Skeletal muscle satellite cell (primary cell): ENCODE results near the gene KLHL21.
A peak's percentile ranks its signal among the peaks of the same experiment; 100 is the strongest.

Experiments
- H3K27me3 ChIP-seq: 2 replicates; pipeline ENCODE4 v1.7.0; 2013; ENCODE audit warnings: low read length; ENCODE audit not compliant: control insufficient read depth, insufficient read depth
- H3K36me3 ChIP-seq: 2 replicates; pipeline ENCODE4 v1.7.0; 2013; ENCODE audit warnings: mild to moderate bottlenecking, control low read depth, low read length; ENCODE audit not compliant: insufficient read depth
- H3K4me1 ChIP-seq: 2 replicates; pipeline ENCODE4 v1.7.0; 2013; ENCODE audit warnings: low read length; ENCODE audit not compliant: control insufficient read depth, insufficient read depth
- H3K4me2 ChIP-seq: 2 replicates; pipeline ENCODE4 v1.7.0; 2013; ENCODE audit warnings: mild to moderate bottlenecking, low read length
- H3K4me3 ChIP-seq: 2 replicates; pipeline ENCODE4 v1.7.0; 2013; ENCODE audit warnings: low read length
- H3K9ac ChIP-seq: 2 replicates; pipeline ENCODE4 v1.7.0; 2013; ENCODE audit warnings: mild to moderate bottlenecking, low read depth, low read length, moderate library complexity
- H3K9me3 ChIP-seq: replicated peaks from 2 replicates; pipeline ENCODE4 v1.7.0; 2013; ENCODE audit warnings: mild to moderate bottlenecking, control low read depth, low read length

KLHL21 gene

GRCh38 chr1:6586404-6586816 lies 16.3 kb downstream of the KLHL21 start:
- Histone ChIP-seq H3K9ac (no peak overlapping the region), H3K4me1 (peaks cover 23% of the 10 kb centered on the region), H3K4me3 (no peak overlapping the region), H3K27me3 (no peaks in the 10 kb centered on the region), H3K4me2 (no peak overlapping the region), H3K9me3 (no peaks in the 10 kb centered on the region), H3K36me3 (peaks cover 31% of the 10 kb centered on the region)

GRCh38 chr1:6585841-6586240 lies 16.8 kb downstream of the KLHL21 start:
- Histone ChIP-seq H3K9ac (no peak overlapping the region), H3K36me3 (peaks cover 25% of the 10 kb centered on the region), H3K4me3 (no peak overlapping the region), H3K27me3 (no peaks in the 10 kb centered on the region), H3K9me3 (no peaks in the 10 kb centered on the region), H3K4me1 (peaks cover 22% of the 10 kb centered on the region), H3K4me2 (no peak overlapping the region)

GRCh38 chr1:6585081-6585722 lies 17.5 kb downstream of the KLHL21 start:
- no peaks in the 10 kb centered on the region for H3K9me3 ChIP-seq
- H3K4me1 ChIP-seq: peaks cover 27% of the 10 kb centered on the region
- no peak overlapping the region for H3K4me2 ChIP-seq
- H3K9ac ChIP-seq: no peak overlapping the region
- H3K4me3 ChIP-seq: no peak overlapping the region
- peaks cover 19% of the 10 kb centered on the region for H3K36me3 ChIP-seq
- no peaks in the 10 kb centered on the region for H3K27me3 ChIP-seq

GRCh38 chr1:6584126-6585080 lies 18.3 kb downstream of the KLHL21 start:
- no peaks in the 10 kb centered on the region for H3K27me3 ChIP-seq
- no peak overlapping the region for H3K4me3 ChIP-seq
- H3K4me1 ChIP-seq: peaks cover 27% of the 10 kb centered on the region
- H3K4me2 ChIP-seq: no peak overlapping the region
- H3K36me3 ChIP-seq: peaks cover 11% of the 10 kb centered on the region
- H3K9ac ChIP-seq: no peak overlapping the region
- no peaks in the 10 kb centered on the region for H3K9me3 ChIP-seq

GRCh38 chr1:6582370-6582769 lies 20.3 kb downstream of the KLHL21 start:
- Histone ChIP-seq H3K4me2 (no peak overlapping the region), H3K27me3 (no peaks in the 10 kb centered on the region), H3K9me3 (no peaks in the 10 kb centered on the region), H3K36me3 (no peaks in the 10 kb centered on the region), H3K9ac (no peak overlapping the region), H3K4me1 (peaks cover 23% of the 10 kb centered on the region), H3K4me3 (no peak overlapping the region)

- Histone ChIP-seq H3K4me3 (no peak overlapping the region), H3K36me3 (no peaks in the 10 kb centered on the region), H3K4me2 (peak overlapping the region; percentile 95), H3K27me3 (no peaks in the 10 kb centered on the region), H3K9ac (no peak overlapping the region), H3K4me1 (peaks cover 17% of the 10 kb centered on the region), H3K9me3 (no peaks in the 10 kb centered on the region)
These were observed 20.9 kb downstream of the KLHL21 start for GRCh38 chr1:6581561-6582305.

- Histone ChIP-seq H3K27me3 (no peaks in the 10 kb centered on the region), H3K4me1 (peaks cover 17% of the 10 kb centered on the region), H3K36me3 (no peaks in the 10 kb centered on the region), H3K9me3 (no peaks in the 10 kb centered on the region), H3K4me2 (peak overlapping the region; percentile 95), H3K4me3 (peak overlapping the region; percentile 87), H3K9ac (peak overlapping the region; percentile 89)
These were observed 21.9 kb downstream of the KLHL21 start for GRCh38 chr1:6580593-6581409.

GRCh38 chr1:6580119-6580592 lies 22.5 kb downstream of the KLHL21 start:
- peak overlapping the region; percentile 95 for H3K4me2 ChIP-seq
- H3K4me3 ChIP-seq: peak overlapping the region; percentile 87
- peaks cover 17% of the 10 kb centered on the region for H3K4me1 ChIP-seq
- no peaks in the 10 kb centered on the region for H3K36me3 ChIP-seq
- H3K27me3 ChIP-seq: no peaks in the 10 kb centered on the region
- no peaks in the 10 kb centered on the region for H3K9me3 ChIP-seq
- H3K9ac ChIP-seq: peak overlapping the region; percentile 89

- Histone ChIP-seq H3K4me3 (peak within 1 kb of the TSS; percentile 87), H3K4me1 (peaks cover 17% of the 10 kb centered on the region), H3K27me3 (no peaks in the 10 kb centered on the region), H3K9ac (peak within 1 kb of the TSS; percentile 89), H3K36me3 (no peaks in the 10 kb centered on the region), H3K9me3 (no peaks in the 10 kb centered on the region), H3K4me2 (peak within 1 kb of the TSS; percentile 95)
These were observed 23.1 kb downstream of the KLHL21 start, which contains the start of gene ZBTB48 for GRCh38 chr1:6579374-6580118. Gene ZBTB48, plus strand, starts transcription at chr1:6579994. Its CDS starts 616 bp downstream, at chr1:6580610.
